B cell (primary cell): ENCODE results near the gene SNW1. TPM values are rescaled to one million over a fixed set of nuclear protein-coding genes. Genes with fewer than 3 reads are reported as not detected.
"Not testable (repeated sequence)": the region's sequence is repeated elsewhere in the genome, so short reads cannot be mapped to it uniquely, and the experiment has no call there.

Experiments used
- ATAC-seq: fragments of 200-7000 bp; cut with Tn5 transposase; one replicate; pipeline ENCODE4 v1.10.0; 2021; ENCODE audit warnings: low read depth, mild to moderate bottlenecking, moderate number of reproducible peaks, moderate library complexity
- CTCF ChIA-PET: fragments of 350-600 bp; sonication (Branson Sonifier 250); formaldehyde crosslinking; loops from one replicate; lab custom pipeline; 2021; ENCODE audit warnings: antibody characterized with exemption, inconsistent platforms; lab: Charles Lee
- POLR2A ChIA-PET: fragments of 350-600 bp; sonication (Branson Sonifier 250); formaldehyde crosslinking; loops from one replicate; lab custom pipeline; 2021; ENCODE audit warnings: antibody characterized with exemption; lab: Charles Lee
- DNase-seq: peaks from one replicate; pipeline ENCODE4 v3.0.0; 2013
- H2AFZ ChIP-seq: 2 replicates; pipeline ENCODE4 v1.6.1; 2012; ENCODE audit warnings: mild to moderate bottlenecking, low read depth, low read length; ENCODE audit not compliant: insufficient read depth, poor library complexity, severe bottlenecking
- H3K27ac ChIP-seq, 2 donors: 1 replicate in 1 of 2; 2 replicates in 1 of 2; pipeline ENCODE4 v1.5.1; 2012 to 2013; ENCODE audit warnings: low read length in 2 of 2, mild to moderate bottlenecking in 2 of 2, moderate library complexity in 1 of 2
- H3K27me3 ChIP-seq, 4 experiments: fragments of 200-600 bp in 1 of 4; sonication (generic) in 1 of 4; replicated peaks in 1 of 4; 1 replicate in 2 of 4; 2 replicates in 2 of 4; pipeline versions ENCODE4 v1.6.1 to v1.7.0; 2013 to 2016; ENCODE audit warnings: low read length in 3 of 4, mild to moderate bottlenecking in 2 of 4, mixed read lengths in 1 of 4, moderate library complexity in 1 of 4; ENCODE audit not compliant: insufficient read depth in 4 of 4, control insufficient read depth in 3 of 4; ENCODE audit errors: control extremely low read depth in 1 of 4
- H3K36me3 ChIP-seq, 2 experiments: replicated peaks in 1 of 2; 1 replicate in 1 of 2; 2 replicates in 1 of 2; pipeline versions ENCODE4 v1.6.1 to v1.7.1; 2013; ENCODE audit warnings: low read length in 1 of 2; ENCODE audit not compliant: insufficient read depth in 2 of 2, control insufficient read depth in 1 of 2; ENCODE audit errors: control extremely low read depth in 1 of 2, extremely low read depth in 1 of 2
- H3K4me1 ChIP-seq, 2 donors: fragments of 200-600 bp in 1 of 2; sonication (generic) in 1 of 2; 1 replicate in 1 of 2; 2 replicates in 1 of 2; pipeline versions ENCODE4 v1.5.1 to v1.6.1; 2013 to 2017; ENCODE audit warnings: low read length in 2 of 2; ENCODE audit not compliant: control insufficient read depth in 2 of 2, insufficient read depth in 2 of 2
- H3K4me2 ChIP-seq: replicated peaks from 2 replicates; pipeline ENCODE3; 2012; ENCODE audit warnings: mild to moderate bottlenecking, low read depth, low read length; ENCODE audit not compliant: poor library complexity, severe bottlenecking
- H3K4me3 ChIP-seq, 5 experiments: fragments of 200-600 bp in 1 of 5; sonication (generic) in 1 of 5; 1 replicate in 3 of 5; 2 replicates in 2 of 5; pipeline versions ENCODE4 v1.5.1 to v1.7.0; 2011 to 2016; ENCODE audit warnings: low read length in 4 of 5, mild to moderate bottlenecking in 4 of 5, low read depth in 2 of 5, control low read depth in 1 of 5, moderate library complexity in 1 of 5; ENCODE audit not compliant: insufficient read depth in 1 of 5; ENCODE audit errors: control extremely low read depth in 1 of 5, extremely low read depth in 1 of 5
- H3K79me2 ChIP-seq: fragments of 200-600 bp; sonication (generic); one replicate; pipeline ENCODE4 v1.6.0; 2016; ENCODE audit warnings: low read length; ENCODE audit not compliant: control insufficient read depth, insufficient read depth
- H3K9ac ChIP-seq: fragments of 200-600 bp; sonication (generic); 2 replicates; pipeline ENCODE4 v1.6.1; 2017; ENCODE audit warnings: mild to moderate bottlenecking, low read length, moderate library complexity
- H3K9me3 ChIP-seq, 3 donors: one replicate each; pipeline versions ENCODE4 v1.6.1 to v1.7.1; 2013; ENCODE audit warnings: low read length in 2 of 3; ENCODE audit not compliant: control insufficient read depth in 2 of 3, insufficient read depth in 1 of 3; ENCODE audit errors: control extremely low read depth in 1 of 3
- H4K20me1 ChIP-seq: 2 replicates; pipeline ENCODE4 v1.6.0; 2012; ENCODE audit warnings: mild to moderate bottlenecking, low read length; ENCODE audit not compliant: insufficient read depth, control insufficient read depth, poor library complexity, severe bottlenecking
- H3K27ac Mint-ChIP-seq: one replicate; pipeline ENCODE4 v1.8.0; 2021; ENCODE audit warnings: mixed read lengths
- H3K27me3 Mint-ChIP-seq: one replicate; pipeline ENCODE4 v1.8.0; 2021; ENCODE audit warnings: mixed read lengths
- H3K4me1 Mint-ChIP-seq: one replicate; pipeline ENCODE4 v1.8.0; 2021; ENCODE audit warnings: mixed read lengths
- H3K4me3 Mint-ChIP-seq: one replicate; pipeline ENCODE4 v1.8.0; 2021; ENCODE audit warnings: mixed read lengths
- H3K9me3 Mint-ChIP-seq: one replicate; pipeline ENCODE4 v1.8.0; 2022; ENCODE audit warnings: mixed read lengths; ENCODE audit not compliant: insufficient read depth
- CTCF ChIP-seq: fragments of 200-600 bp; IDR thresholded peaks from one replicate; pipeline ENCODE4 v1.8.0; 2022; ENCODE audit warnings: antibody characterized with exemption, mild to moderate bottlenecking
- EZH2 ChIP-seq: IDR thresholded peaks from 2 replicates; pipeline ENCODE4 v1.6.1; 2012; ENCODE audit warnings: borderline replicate concordance, low read depth, mild to moderate bottlenecking, moderate library complexity, low read length; ENCODE audit not compliant: insufficient read depth, poor library complexity, severe bottlenecking
- WGBS: methylation state at CpG from one replicate; pipeline ENCODE4 v1.1.5; 2013; ENCODE audit warnings: missing lambda C conversion rate; ENCODE audit not compliant: insufficient coverage; 5-methylcytosine and 5-hydroxymethylcytosine counted together
- intact Hi-C: fragments of 100-400 bp; cut with micrococcal nuclease; formaldehyde crosslinking; loops from one replicate; pipeline ENCODE4 v1.10.0; 2022
- polyA plus RNA-seq: library from polyadenylated mRNA; depleted of rRNA; stranded (reverse); fragments of >200 nt; gene quantifications from 2 replicates; pipeline ENCODE4 v1.2.3, GENCODE V29; 2012
- total RNA-seq, 2 donors: library from RNA; stranded (reverse); fragments of 120-200 nt in 1 of 2; gene quantifications; 1 replicate in 1 of 2; 2 replicates in 1 of 2; pipeline versions ENCODE4 v1.2.3 to v1.2.4, GENCODE V29; 2013 to 2022

SNW1 gene
- total and polyA plus RNA-seq, 2 donors (not counting 1 experiment from before 2014, with no cell fraction given), result 15.0 to 86.4 TPM

GRCh38 chr14:77786148-77786547 lies 25.2 kb upstream of the SNW1 start:
- H3K27ac ChIP-seq, result no peak overlapping the region
- no peak for DNase-seq
- no peak overlapping the region for H3K4me2 ChIP-seq
- Mint-ChIP-seq H3K27ac (no peak overlapping the region), H3K4me3 (no peak overlapping the region), H3K9me3 (no peaks in the 10 kb centered on the region), H3K27me3 (peaks cover 19% of the 10 kb centered on the region), H3K4me1 (no peaks in the 10 kb centered on the region)
- H3K36me3 ChIP-seq, result no peaks in the 10 kb centered on the region
- intact Hi-C loops, result no loop called here
- H3K79me2 ChIP-seq, result no peaks in the 10 kb centered on the region
- ATAC-seq, result no peak
- no peak overlapping the region for H3K9ac ChIP-seq
- TF ChIP-seq CTCF (no peak), EZH2 (no peak)
- no peaks in the 10 kb centered on the region for H3K4me1 ChIP-seq
- ChIA-PET CTCF (no interaction called here), POLR2A (no interaction called here)
- 100% methylated on average over 1 of the region's 4 CpGs for WGBS
- H2AFZ ChIP-seq, result no peak overlapping the region
- no peaks in the 10 kb centered on the region for H4K20me1 ChIP-seq
- no peak overlapping the region for H3K4me3 ChIP-seq
- peaks cover 0 to 3% (median 0%) of the 10 kb centered on the region in 4 experiments for H3K27me3 ChIP-seq
- no peaks in the 10 kb centered on the region for H3K9me3 ChIP-seq

DNA sequence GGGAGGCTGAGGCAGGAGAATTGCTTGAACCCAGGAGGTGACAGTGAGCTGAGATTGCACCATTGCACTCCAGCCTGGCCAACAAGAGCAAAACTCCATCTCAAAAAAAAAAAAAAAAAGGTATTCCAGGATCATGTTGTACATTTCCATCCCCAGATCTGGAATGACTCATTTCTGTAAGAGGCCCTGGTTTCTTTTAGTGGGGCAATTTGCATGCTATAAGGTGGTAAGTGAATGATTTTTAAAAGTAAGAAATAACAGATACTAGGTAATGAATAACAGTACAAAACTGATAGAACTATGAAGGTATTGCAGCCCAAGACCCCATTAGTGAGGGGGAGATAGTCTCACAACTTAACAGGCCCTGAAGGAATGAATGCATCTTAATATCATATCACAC lies 21.2 kb upstream of the SNW1 start:
- no peaks in the 10 kb centered on the region for H3K4me1 Mint-ChIP-seq
- intact Hi-C loops, result no loop called here
- no peak for DNase-seq
- no peaks in the 10 kb centered on the region for H3K4me1 ChIP-seq
- H3K4me2 ChIP-seq, result no peak overlapping the region
- ChIA-PET CTCF (no interaction called here), POLR2A (no interaction called here)
- peaks cover 9% of the 10 kb centered on the region for H3K27me3 Mint-ChIP-seq
- H3K4me3 Mint-ChIP-seq, result no peak overlapping the region
- H3K79me2 ChIP-seq, result no peaks in the 10 kb centered on the region
- TF ChIP-seq CTCF (no peak), EZH2 (no peak)
- H3K9me3 ChIP-seq, result no peaks in the 10 kb centered on the region
- no peaks in the 10 kb centered on the region for H3K27me3 ChIP-seq
- no peak for ATAC-seq
- H3K9me3 Mint-ChIP-seq, result no peaks in the 10 kb centered on the region
- H2AFZ ChIP-seq, result no peak overlapping the region
- no peak overlapping the region for H3K4me3 ChIP-seq
- no peaks in the 10 kb centered on the region for H4K20me1 ChIP-seq
- H3K27ac ChIP-seq, result no peak overlapping the region
- H3K9ac ChIP-seq, result no peak overlapping the region
- no peaks in the 10 kb centered on the region for H3K36me3 ChIP-seq
- H3K27ac Mint-ChIP-seq, result no peak overlapping the region

GRCh38 chr14:77773966-77774365 lies 13.0 kb upstream of the SNW1 start:
- H3K4me1 ChIP-seq, DNase-seq, H4K20me1 ChIP-seq, H3K4me3 Mint-ChIP-seq, H3K79me2 ChIP-seq, H3K27ac ChIP-seq, H3K9me3 ChIP-seq, H3K27me3 Mint-ChIP-seq, H3K9me3 Mint-ChIP-seq, H3K27me3 ChIP-seq, H3K27ac Mint-ChIP-seq, ATAC-seq, H3K9ac ChIP-seq, intact Hi-C loops, H3K36me3 ChIP-seq, POLR2A ChIA-PET, H3K4me2 ChIP-seq, CTCF ChIA-PET, H3K4me1 Mint-ChIP-seq, H2AFZ ChIP-seq, H3K4me3 ChIP-seq: not testable (repeated sequence)
- WGBS, result 83% methylated on average over 1 of the region's 4 CpGs
